ENCODE measurements around the gene SPRING1.

SPRING1 gene

GRCh38 chr12:116708826-116709756 is 28.8 kb downstream of the SPRING1 start:
- Histone ChIP-seq H3K27ac (ENCODE audit: low read length) (no peak overlapping the region), H3K9me3 (ENCODE audit: insufficient read depth, low read length, severe bottlenecking) (no peaks in the 10 kb centered on the region), H3K4me3 (ENCODE audit: low read depth in 1 of 2, low read length in 2 of 2) (no peak overlapping the region), H2AFZ (ENCODE audit: low read depth, low read length) (peak overlapping the region; percentile 49; the same call in 1 of the 2 replicates), H3K9ac (ENCODE audit: low read depth, low read length) (no peak overlapping the region), H3K27me3 (ENCODE audit: insufficient read depth, low read length, poor library complexity) (peaks cover 4% of the 10 kb centered on the region), H3K36me3 (ENCODE audit: insufficient read depth, low read length) (peaks cover 1% of the 10 kb centered on the region; the same call in 1 of the 2 replicates), H3K4me1 (ENCODE audit: insufficient read depth, low read length) (peaks cover 10% of the 10 kb centered on the region), H4K20me1 (ENCODE audit: insufficient read depth, low read length) (no peaks in the 10 kb centered on the region), H3K79me2 (ENCODE audit: insufficient read depth, low read length) (no peaks in the 10 kb centered on the region), H3K4me2 (ENCODE audit: insufficient read depth, low read length) (peak overlapping the region; percentile 45)
- peak; percentile 96 for ATAC-seq (ENCODE audit: insufficient read depth, low read depth)
- no peak for TF ChIP-seq EZH2 (IDR thresholded peaks at IDR 0.05; ENCODE audit: borderline replicate concordance, low read depth, low read length, severe bottlenecking)
- peak; percentile 94 for TF ChIP-seq CTCF (IDR thresholded peaks at IDR 0.05; ENCODE audit: borderline replicate concordance, extremely low read depth, low read length, poor library complexity, severe bottlenecking)
- DNase-seq, result peak; percentile 72

DNA sequence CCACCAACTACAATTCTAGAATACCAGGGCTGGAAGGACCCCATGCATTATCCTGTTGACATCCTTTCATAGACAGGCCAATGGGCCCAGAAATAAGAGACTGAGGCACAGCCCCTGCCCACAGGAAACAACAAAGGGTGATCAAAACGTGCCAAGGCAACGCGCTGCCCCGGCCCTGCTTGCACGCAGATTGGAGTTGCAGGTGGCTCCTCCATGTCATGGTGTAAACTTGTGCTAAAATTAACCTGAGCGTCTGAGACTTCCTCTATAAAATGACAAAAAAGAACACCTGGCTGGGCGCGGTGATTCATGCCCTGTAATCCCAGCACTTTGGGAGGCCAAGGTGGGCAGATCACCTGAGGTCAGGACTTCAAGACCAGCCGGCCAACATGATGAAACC is 30.1 kb downstream of the SPRING1 start:
- no peaks in the 10 kb centered on the region for H3K79me2 ChIP-seq (ENCODE audit: insufficient read depth, low read length)
- no peak overlapping the region for H3K4me3 ChIP-seq (ENCODE audit: low read depth in 1 of 2, low read length in 2 of 2)
- no peaks in the 10 kb centered on the region for H3K9me3 ChIP-seq (ENCODE audit: insufficient read depth, low read length, severe bottlenecking)
- H2AFZ ChIP-seq (ENCODE audit: low read depth, low read length), result no peak overlapping the region
- no peak for DNase-seq
- TF ChIP-seq EZH2 (IDR thresholded peaks at IDR 0.05; ENCODE audit: borderline replicate concordance, low read depth, low read length, severe bottlenecking) (no peak), CTCF (IDR thresholded peaks at IDR 0.05; ENCODE audit: borderline replicate concordance, extremely low read depth, low read length, poor library complexity, severe bottlenecking) (no peak)
- H4K20me1 ChIP-seq (ENCODE audit: insufficient read depth, low read length), result no peaks in the 10 kb centered on the region
- no peaks in the 10 kb centered on the region for H3K36me3 ChIP-seq (ENCODE audit: insufficient read depth, low read length)
- no peak overlapping the region for H3K27ac ChIP-seq (ENCODE audit: low read length)
- ATAC-seq (ENCODE audit: insufficient read depth, low read depth), result no peak
- peaks cover 13% of the 10 kb centered on the region for H3K4me1 ChIP-seq (ENCODE audit: insufficient read depth, low read length)
- no peak overlapping the region for H3K9ac ChIP-seq (ENCODE audit: low read depth, low read length)
- peaks cover 4% of the 10 kb centered on the region for H3K27me3 ChIP-seq (ENCODE audit: insufficient read depth, low read length, poor library complexity)
- H3K4me2 ChIP-seq (ENCODE audit: insufficient read depth, low read length), result no peak overlapping the region

DNA sequence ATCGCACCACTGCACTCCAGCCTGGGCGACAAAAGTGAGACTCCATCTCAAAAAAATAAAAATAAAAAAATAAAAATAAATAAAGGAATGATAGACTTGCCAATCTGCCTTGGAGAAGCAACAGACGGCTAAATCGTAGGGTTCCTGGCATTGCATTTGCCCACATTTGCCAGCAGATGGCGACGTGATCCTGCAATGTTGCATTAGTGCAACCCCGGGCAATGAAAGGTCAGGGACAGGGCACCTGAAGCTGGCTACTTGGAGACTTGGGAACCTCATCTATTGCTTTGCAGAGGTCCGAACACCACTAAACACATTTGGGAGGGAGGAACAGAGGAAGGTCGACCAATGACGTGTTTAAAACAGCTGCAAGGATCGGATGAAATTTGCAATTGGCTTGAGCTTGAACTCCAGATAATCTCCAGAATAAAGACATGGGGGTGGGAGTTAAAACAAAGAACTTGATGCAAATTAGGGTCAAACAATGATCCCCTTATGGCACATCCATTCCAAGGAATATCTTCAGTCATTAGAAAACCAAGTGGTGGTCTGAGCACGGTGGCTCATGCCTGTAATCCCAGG is 34.6 kb downstream of the SPRING1 start:
- 0 out of 2 replicates have a peak overlapping the region, but pooled peaks have one; percentile 32 for H2AFZ ChIP-seq (ENCODE audit: low read depth, low read length)
- H3K4me2 ChIP-seq (ENCODE audit: insufficient read depth, low read length), result no peak overlapping the region
- TF ChIP-seq EZH2 (IDR thresholded peaks at IDR 0.05; ENCODE audit: borderline replicate concordance, low read depth, low read length, severe bottlenecking) (no peak), CTCF (IDR thresholded peaks at IDR 0.05; ENCODE audit: borderline replicate concordance, extremely low read depth, low read length, poor library complexity, severe bottlenecking) (peak; percentile 92)
- H3K79me2 ChIP-seq (ENCODE audit: insufficient read depth, low read length), result no peaks in the 10 kb centered on the region
- no peaks in the 10 kb centered on the region for H3K9me3 ChIP-seq (ENCODE audit: insufficient read depth, low read length, severe bottlenecking)
- peaks cover 3% of the 10 kb centered on the region for H3K4me1 ChIP-seq (ENCODE audit: insufficient read depth, low read length)
- H3K4me3 ChIP-seq (ENCODE audit: low read depth in 1 of 2, low read length in 2 of 2), result no peak overlapping the region
- no peaks in the 10 kb centered on the region for H3K36me3 ChIP-seq (ENCODE audit: insufficient read depth, low read length)
- ATAC-seq (ENCODE audit: insufficient read depth, low read depth) (peak; percentile 90), DNase-seq (peak; percentile 70)
- no peak overlapping the region for H3K27ac ChIP-seq (ENCODE audit: low read length)
- no peaks in the 10 kb centered on the region for H4K20me1 ChIP-seq (ENCODE audit: insufficient read depth, low read length)
- H3K27me3 ChIP-seq (ENCODE audit: insufficient read depth, low read length, poor library complexity), result no peaks in the 10 kb centered on the region
- no peak overlapping the region for H3K9ac ChIP-seq (ENCODE audit: low read depth, low read length)
